DND-41 (cell line): Measurements from ENCODE around the gene SETBP1.

Experiments
- ATAC-seq: fragments of 200-7000 bp; cut with Tn5 transposase; 3 replicates; pipeline ENCODE4 v1.9.1; 2021; ENCODE audit warnings: low read depth; ENCODE audit not compliant: insufficient read depth
- DNase-seq: peaks from one replicate; pipeline ENCODE4 v3.0.0-alpha.2; 2020
- H2AFZ ChIP-seq: 2 replicates; pipeline ENCODE4 v1.6.0; 2012; ENCODE audit warnings: low read depth, low read length
- H3K27ac ChIP-seq: 2 replicates; pipeline ENCODE4 v1.5.1; 2012; ENCODE audit warnings: low read length, inconsistent platforms
- H3K27me3 ChIP-seq: fragments of 200-600 bp; sonication (generic); 2 replicates; pipeline ENCODE4 v1.6.0; 2012; ENCODE audit warnings: low read length, mild to moderate bottlenecking, inconsistent platforms; ENCODE audit not compliant: insufficient read depth, poor library complexity
- H3K36me3 ChIP-seq: 2 replicates; pipeline ENCODE4 v1.5.1; 2012; ENCODE audit warnings: low read length, inconsistent platforms; ENCODE audit not compliant: insufficient read depth
- H3K4me1 ChIP-seq: 2 replicates; pipeline ENCODE4 v1.5.1; 2012; ENCODE audit warnings: mild to moderate bottlenecking, low read length; ENCODE audit not compliant: insufficient read depth
- H3K4me2 ChIP-seq: 2 replicates; pipeline ENCODE4 v1.6.0; 2012; ENCODE audit warnings: mild to moderate bottlenecking, moderate library complexity, low read length, inconsistent platforms; ENCODE audit not compliant: insufficient read depth
- H3K4me3 ChIP-seq, 2 experiments: fragments of 200-600 bp in 1 of 2; shearing (Covaris generic) in 1 of 2; 2 replicates each; pipeline ENCODE4 v1.5.1; 2012 to 2016; ENCODE audit warnings: inconsistent platforms in 2 of 2, low read length in 2 of 2, mild to moderate bottlenecking in 2 of 2, low read depth in 1 of 2, moderate library complexity in 1 of 2
- H3K79me2 ChIP-seq: 2 replicates; pipeline ENCODE4 v1.6.0; 2012; ENCODE audit warnings: low read length, inconsistent platforms; ENCODE audit not compliant: insufficient read depth
- H3K9ac ChIP-seq: 2 replicates; pipeline ENCODE4 v1.6.0; 2012; ENCODE audit warnings: low read depth, mild to moderate bottlenecking, inconsistent platforms, low read length, moderate library complexity
- H3K9me3 ChIP-seq: 2 replicates; pipeline ENCODE4 v1.5.1; 2012; ENCODE audit warnings: low read length, moderate library complexity, mild to moderate bottlenecking, inconsistent platforms; ENCODE audit not compliant: insufficient read depth, severe bottlenecking
- H4K20me1 ChIP-seq: 2 replicates; pipeline ENCODE4 v1.6.0; 2012; ENCODE audit warnings: low read length; ENCODE audit not compliant: insufficient read depth
- EZH2 ChIP-seq: IDR thresholded peaks from 3 replicates; pipeline ENCODE4 v1.6.1; 2012; ENCODE audit warnings: borderline replicate concordance, low read depth, mild to moderate bottlenecking, moderate library complexity, low read length, inconsistent platforms; ENCODE audit not compliant: severe bottlenecking
- TF ChIP-seq, protein P1 (sequence below): IDR thresholded peaks from 2 replicates; pipeline ENCODE4 v1.5.1; 2012; ENCODE audit warnings: borderline replicate concordance, low read length, moderate library complexity, mild to moderate bottlenecking; ENCODE audit not compliant: poor library complexity, severe bottlenecking; ENCODE audit errors: extremely low read depth

Gene SETBP1

DNA sequence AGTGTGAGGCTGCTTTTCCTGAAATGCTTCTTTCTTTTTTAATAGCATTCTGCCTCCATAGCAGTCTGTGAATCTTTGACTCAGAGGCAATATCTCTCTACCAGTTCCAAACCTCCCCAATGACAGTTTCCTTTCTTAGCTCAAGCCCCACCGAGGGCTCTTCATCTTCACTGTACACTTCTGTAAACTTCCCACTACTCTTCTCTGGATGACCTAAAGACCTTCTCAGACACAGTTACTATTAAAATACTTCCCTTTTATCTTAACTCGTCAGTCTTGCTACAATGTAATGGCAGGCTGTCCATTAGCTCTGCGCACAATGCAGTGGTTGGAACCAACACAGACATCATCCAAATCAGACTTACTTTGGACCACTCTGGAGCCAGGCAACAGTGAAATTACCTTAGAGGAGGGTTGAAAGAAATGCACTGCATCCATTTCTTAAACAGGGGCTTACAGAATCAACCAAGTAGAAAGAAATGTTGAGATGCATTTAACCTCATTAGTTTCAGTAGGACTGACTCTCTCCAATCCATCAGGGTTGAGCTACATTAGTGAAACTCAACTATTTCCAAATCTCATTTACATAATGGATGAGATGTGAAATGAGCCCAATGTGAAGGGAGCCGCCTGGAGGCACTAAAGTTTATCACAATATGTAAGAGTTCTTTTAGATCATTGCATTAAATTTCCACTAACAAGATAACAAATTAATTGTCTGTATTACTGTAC is 343.8 kb downstream of the SETBP1 start:
- H3K4me2 ChIP-seq, result no peak overlapping the region
- no peaks in the 10 kb centered on the region for H3K79me2 ChIP-seq
- DNase-seq (no peak), ATAC-seq (no peak)
- H3K9me3 ChIP-seq, result no peaks in the 10 kb centered on the region
- H3K9ac ChIP-seq, result no peak overlapping the region
- H3K36me3 ChIP-seq, result no peaks in the 10 kb centered on the region
- H4K20me1 ChIP-seq, result no peaks in the 10 kb centered on the region
- no peaks in the 10 kb centered on the region for H3K4me1 ChIP-seq
- no peaks in the 10 kb centered on the region for H3K27me3 ChIP-seq
- no peak overlapping the region for H2AFZ ChIP-seq
- no peak overlapping the region for H3K27ac ChIP-seq
- H3K4me3 ChIP-seq, result no peak overlapping the region
- TF ChIP-seq, protein P1, sequence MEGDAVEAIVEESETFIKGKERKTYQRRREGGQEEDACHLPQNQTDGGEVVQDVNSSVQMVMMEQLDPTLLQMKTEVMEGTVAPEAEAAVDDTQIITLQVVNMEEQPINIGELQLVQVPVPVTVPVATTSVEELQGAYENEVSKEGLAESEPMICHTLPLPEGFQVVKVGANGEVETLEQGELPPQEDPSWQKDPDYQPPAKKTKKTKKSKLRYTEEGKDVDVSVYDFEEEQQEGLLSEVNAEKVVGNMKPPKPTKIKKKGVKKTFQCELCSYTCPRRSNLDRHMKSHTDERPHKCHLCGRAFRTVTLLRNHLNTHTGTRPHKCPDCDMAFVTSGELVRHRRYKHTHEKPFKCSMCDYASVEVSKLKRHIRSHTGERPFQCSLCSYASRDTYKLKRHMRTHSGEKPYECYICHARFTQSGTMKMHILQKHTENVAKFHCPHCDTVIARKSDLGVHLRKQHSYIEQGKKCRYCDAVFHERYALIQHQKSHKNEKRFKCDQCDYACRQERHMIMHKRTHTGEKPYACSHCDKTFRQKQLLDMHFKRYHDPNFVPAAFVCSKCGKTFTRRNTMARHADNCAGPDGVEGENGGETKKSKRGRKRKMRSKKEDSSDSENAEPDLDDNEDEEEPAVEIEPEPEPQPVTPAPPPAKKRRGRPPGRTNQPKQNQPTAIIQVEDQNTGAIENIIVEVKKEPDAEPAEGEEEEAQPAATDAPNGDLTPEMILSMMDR, result no peak
- TF ChIP-seq EZH2, result no peak

DNA sequence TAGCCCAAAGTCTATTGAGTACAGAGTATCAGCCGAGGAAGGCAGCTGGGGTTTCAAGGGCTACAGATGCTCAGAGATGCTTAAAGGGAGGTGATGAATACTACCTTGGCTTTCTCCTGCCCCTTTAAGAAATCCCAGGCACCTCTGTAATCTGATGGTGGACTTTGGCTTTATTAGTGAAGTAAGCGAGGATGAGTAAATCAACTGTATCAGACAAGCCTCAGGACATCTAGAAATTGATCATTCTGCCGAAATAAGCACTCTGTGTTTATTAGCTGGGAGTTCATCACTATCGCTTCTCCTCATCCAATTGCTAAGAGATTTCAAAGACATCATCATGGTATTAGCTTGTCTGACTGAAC is 344.4 kb downstream of the SETBP1 start:
- no peaks in the 10 kb centered on the region for H3K36me3 ChIP-seq
- H3K27ac ChIP-seq, result no peak overlapping the region
- no peak overlapping the region for H2AFZ ChIP-seq
- no peaks in the 10 kb centered on the region for H3K4me1 ChIP-seq
- no peak overlapping the region for H3K9ac ChIP-seq
- no peak overlapping the region for H3K4me2 ChIP-seq
- H3K4me3 ChIP-seq, result no peak overlapping the region
- no peaks in the 10 kb centered on the region for H3K27me3 ChIP-seq
- no peaks in the 10 kb centered on the region for H3K9me3 ChIP-seq
- DNase-seq, result no peak
- ATAC-seq, result no peak
- H3K79me2 ChIP-seq, result no peaks in the 10 kb centered on the region
- no peaks in the 10 kb centered on the region for H4K20me1 ChIP-seq
- TF ChIP-seq EZH2, result no peak
- TF ChIP-seq, protein P1, result no peak

DNA sequence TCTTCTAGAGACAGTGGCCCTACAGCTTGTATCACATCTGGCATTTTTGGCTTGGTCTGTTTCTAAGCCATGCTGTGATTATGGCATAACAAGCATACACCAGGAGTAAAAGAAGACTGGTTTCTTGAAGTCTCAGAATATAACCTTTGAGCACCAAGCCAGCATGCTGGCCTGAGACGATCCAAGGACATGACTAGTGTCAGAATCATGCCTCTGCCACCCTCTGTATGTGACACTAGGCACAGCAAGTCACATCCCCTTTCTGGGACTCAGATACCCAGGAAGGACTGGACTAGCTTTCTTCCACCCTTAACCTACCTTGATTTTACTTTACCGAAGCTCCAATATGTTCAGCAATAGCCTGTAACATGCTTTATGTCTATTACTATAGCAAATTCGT is 345.5 kb downstream of the SETBP1 start:
- Histone ChIP-seq H3K36me3 (no peaks in the 10 kb centered on the region), H3K4me2 (no peak overlapping the region), H3K27ac (no peak overlapping the region), H3K27me3 (no peaks in the 10 kb centered on the region), H3K9ac (no peak overlapping the region), H3K4me3 (no peak overlapping the region), H2AFZ (no peak overlapping the region), H4K20me1 (no peaks in the 10 kb centered on the region), H3K9me3 (no peaks in the 10 kb centered on the region), H3K79me2 (no peaks in the 10 kb centered on the region), H3K4me1 (no peaks in the 10 kb centered on the region)
- DNase-seq (no peak), ATAC-seq (no peak)
- TF ChIP-seq, protein P1, result peak; percentile 18
- TF ChIP-seq EZH2, result no peak

DNA sequence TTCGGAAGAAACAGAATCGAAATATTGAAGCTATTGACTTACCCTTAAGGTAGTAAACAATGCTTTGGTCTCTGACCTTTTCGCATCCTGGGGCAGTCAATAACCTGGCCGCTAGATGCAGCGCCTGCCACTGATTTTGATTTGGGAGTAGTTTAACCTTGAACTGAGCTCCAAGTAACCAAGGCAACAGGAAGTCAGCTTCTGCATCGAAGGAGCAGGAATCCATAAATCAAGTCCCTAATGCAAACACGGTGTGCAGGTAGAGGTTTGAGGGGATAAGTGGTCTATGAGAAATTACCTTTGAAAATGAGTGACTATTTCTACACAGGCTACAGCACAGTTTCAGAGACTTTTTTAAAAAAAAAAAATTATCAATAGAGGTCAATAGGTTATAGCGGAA is 353.5 kb downstream of the SETBP1 start:
- Histone ChIP-seq H3K9me3 (no peaks in the 10 kb centered on the region), H3K79me2 (no peaks in the 10 kb centered on the region), H3K27me3 (no peaks in the 10 kb centered on the region), H3K4me1 (no peaks in the 10 kb centered on the region), H3K9ac (no peak overlapping the region), H3K4me2 (no peak overlapping the region), H3K36me3 (no peaks in the 10 kb centered on the region), H2AFZ (no peak overlapping the region), H3K27ac (no peak overlapping the region), H4K20me1 (no peaks in the 10 kb centered on the region), H3K4me3 (no peak overlapping the region)
- no peak for DNase-seq
- no peak for ATAC-seq
- TF ChIP-seq EZH2, result no peak
- TF ChIP-seq, protein P1, result no peak
